Medulla oblongata (tissue), 1 donor: Measurements from ENCODE around the gene NEK2.
"Not testable (repeated sequence)": the region's sequence is repeated elsewhere in the genome, so short reads cannot be mapped to it uniquely, and the experiment has no call there.

ENCODE experiments used
- DNase-seq: peaks from one replicate; pipeline ENCODE4 v3.0.0-alpha.2; 2015; ENCODE audit errors: extremely low spot score

The NEK2 gene

GRCh38 chr1:211632808-211633523 is 42.5 kb downstream of the NEK2 start:
- peak; percentile 54 for DNase-seq

- DNase-seq: no peak
These were observed 43.2 kb downstream of the NEK2 start for GRCh38 chr1:211632117-211632807.

- DNase-seq: no peak
These were observed 44.3 kb downstream of the NEK2 start for GRCh38 chr1:211631168-211631567.

- DNase-seq: no peak
These were observed 45.0 kb downstream of the NEK2 start for GRCh38 chr1:211630236-211631081.

GRCh38 chr1:211628417-211628816 is 47.0 kb downstream of the NEK2 start:
- no peak for DNase-seq

- no peak for DNase-seq
These were observed 48.2 kb downstream of the NEK2 start for GRCh38 chr1:211627259-211627658.

- not testable (repeated sequence) for DNase-seq
These were observed 49.6 kb downstream of the NEK2 start for GRCh38 chr1:211625866-211626265.

- DNase-seq: peak; percentile 49
These were observed 50.4 kb downstream of the NEK2 start for GRCh38 chr1:211625040-211625439.

- DNase-seq: no peak
These were observed 51.9 kb downstream of the NEK2 start for GRCh38 chr1:211623515-211623914.

- DNase-seq: no peak
These were observed 53.8 kb downstream of the NEK2 start for GRCh38 chr1:211621447-211622198.

GRCh38 chr1:211620097-211620496 is 55.3 kb downstream of the NEK2 start:
- DNase-seq: no peak

GRCh38 chr1:211619033-211619996 is 56.1 kb downstream of the NEK2 start:
- no peak for DNase-seq

GRCh38 chr1:211616965-211617297 is 58.5 kb downstream of the NEK2 start:
- DNase-seq: no peak

GRCh38 chr1:211616231-211616964 is 59.0 kb downstream of the NEK2 start:
- peak; percentile 40 for DNase-seq

GRCh38 chr1:211614615-211615014 is 60.8 kb downstream of the NEK2 start:
- no peak for DNase-seq

- no peak for DNase-seq
These were observed 61.5 kb downstream of the NEK2 start for GRCh38 chr1:211613951-211614350.

- peak; percentile 69 for DNase-seq
These were observed 62.1 kb downstream of the NEK2 start for GRCh38 chr1:211613108-211613947.

- no peak for DNase-seq
These were observed 62.7 kb downstream of the NEK2 start for GRCh38 chr1:211612786-211613107.
